Mesenchymal stem cell (in vitro differentiated cells and primary cell): ENCODE data around the gene CEP44.

Experiments
- DNase-seq: peaks from one replicate; pipeline ENCODE4 v3.0.0-alpha.2; 2013
- H2AFZ ChIP-seq: one replicate; pipeline ENCODE4 v1.6.1; 2013; ENCODE audit warnings: low read depth, mild to moderate bottlenecking, control low read depth, inconsistent platforms, low read length, moderate library complexity
- H2AK5ac ChIP-seq: 2 replicates; pipeline ENCODE4 v1.6.1; 2013; ENCODE audit warnings: low read length, moderate library complexity, mild to moderate bottlenecking, inconsistent platforms; ENCODE audit not compliant: severe bottlenecking
- H2BK120ac ChIP-seq: one replicate; pipeline ENCODE4 v1.6.1; 2013; ENCODE audit warnings: low read depth, mild to moderate bottlenecking, inconsistent platforms, low read length, moderate library complexity
- H2BK12ac ChIP-seq, 2 experiments: one replicate each; pipeline ENCODE4 v1.6.1; 2013; ENCODE audit warnings: inconsistent platforms in 2 of 2, low read length in 2 of 2, mild to moderate bottlenecking in 2 of 2, moderate library complexity in 2 of 2, control low read depth in 1 of 2
- H2BK15ac ChIP-seq: one replicate; pipeline ENCODE4 v1.6.1; 2013; ENCODE audit warnings: mild to moderate bottlenecking, low read depth, inconsistent platforms; ENCODE audit not compliant: poor library complexity, severe bottlenecking
- H2BK5ac ChIP-seq: 2 replicates; pipeline ENCODE4 v1.6.1; 2013; ENCODE audit warnings: low read depth, mild to moderate bottlenecking, low read length, control low read depth, inconsistent platforms; ENCODE audit not compliant: poor library complexity, severe bottlenecking
- H3K14ac ChIP-seq, 2 experiments: one replicate each; pipeline ENCODE4 v1.6.1; 2013; ENCODE audit warnings: inconsistent platforms in 2 of 2, low read length in 2 of 2, control low read depth in 1 of 2, mild to moderate bottlenecking in 1 of 2, moderate library complexity in 1 of 2
- H3K18ac ChIP-seq, 2 experiments: one replicate each; pipeline ENCODE4 v1.6.1; 2013; ENCODE audit warnings: inconsistent platforms in 2 of 2, low read length in 2 of 2, control low read depth in 1 of 2, low read depth in 1 of 2, mild to moderate bottlenecking in 1 of 2
- H3K23ac ChIP-seq, 2 experiments: one replicate each; pipeline ENCODE4 v1.6.1; 2013; ENCODE audit warnings: inconsistent platforms in 2 of 2, low read length in 2 of 2, mild to moderate bottlenecking in 2 of 2, moderate library complexity in 2 of 2, control low read depth in 1 of 2
- H3K27ac ChIP-seq: 2 replicates; pipeline ENCODE4 v1.5.1; 2013; ENCODE audit warnings: mild to moderate bottlenecking, moderate library complexity, low read length, control low read depth, inconsistent platforms; ENCODE audit not compliant: poor library complexity, severe bottlenecking
- H3K27me3 ChIP-seq, 2 experiments: 2 replicates each; pipeline versions ENCODE4 v1.6.1 to v1.7.0; 2013; ENCODE audit warnings: low read length in 2 of 2, mild to moderate bottlenecking in 2 of 2, moderate library complexity in 2 of 2, control low read depth in 1 of 2, inconsistent platforms in 1 of 2; ENCODE audit not compliant: control insufficient read depth in 1 of 2, insufficient read depth in 1 of 2
- H3K36me3 ChIP-seq, 2 experiments: 2 replicates each; pipeline versions ENCODE4 v1.6.1 to v1.7.0; 2013; ENCODE audit warnings: low read length in 2 of 2, control low read depth in 1 of 2, inconsistent platforms in 1 of 2, low read depth in 1 of 2, mild to moderate bottlenecking in 1 of 2; ENCODE audit not compliant: insufficient read depth in 2 of 2, control insufficient read depth in 1 of 2
- H3K4ac ChIP-seq, 2 experiments: one replicate each; pipeline ENCODE4 v1.6.1; 2013; ENCODE audit warnings: inconsistent platforms in 2 of 2, low read length in 2 of 2, mild to moderate bottlenecking in 2 of 2, moderate library complexity in 2 of 2, control low read depth in 1 of 2, low read depth in 1 of 2
- H3K4me1 ChIP-seq: 2 replicates; pipeline ENCODE4 v1.6.1; 2013; ENCODE audit warnings: low read depth, low read length, control low read depth; ENCODE audit not compliant: control insufficient read depth, insufficient read depth
- H3K4me2 ChIP-seq: 2 replicates; pipeline ENCODE4 v1.6.1; 2013; ENCODE audit warnings: low read length, mild to moderate bottlenecking, inconsistent platforms; ENCODE audit not compliant: poor library complexity, severe bottlenecking
- H3K4me3 ChIP-seq, 2 experiments: 2 replicates each; pipeline versions ENCODE4 v1.5.1 to v1.7.0; 2013; ENCODE audit warnings: low read length in 2 of 2, mild to moderate bottlenecking in 2 of 2, control low read depth in 1 of 2, low read depth in 1 of 2; ENCODE audit not compliant: insufficient read depth in 1 of 2
- H3K79me1 ChIP-seq: replicated peaks from 2 replicates; pipeline ENCODE4 v1.6.1; 2013; ENCODE audit warnings: mild to moderate bottlenecking, control low read depth, low read length, inconsistent platforms; ENCODE audit not compliant: poor library complexity, severe bottlenecking
- H3K9ac ChIP-seq: 2 replicates; pipeline ENCODE4 v1.7.0; 2013; ENCODE audit warnings: mild to moderate bottlenecking, low read length, moderate library complexity
- H3K9me3 ChIP-seq: 2 replicates; pipeline ENCODE4 v1.7.0; 2013; ENCODE audit warnings: mild to moderate bottlenecking, low read length; ENCODE audit not compliant: control insufficient read depth
- H4K8ac ChIP-seq: one replicate; pipeline ENCODE4 v1.6.1; 2013; ENCODE audit warnings: inconsistent platforms, mild to moderate bottlenecking, low read length, moderate library complexity
- H4K91ac ChIP-seq: one replicate; pipeline ENCODE4 v1.6.1; 2013; ENCODE audit warnings: mild to moderate bottlenecking, low read length, inconsistent platforms
- WGBS: methylation state at CpG from one replicate; pipeline ENCODE4 v1.1.7; 2013; ENCODE audit warnings: mixed read lengths; 5-methylcytosine and 5-hydroxymethylcytosine counted together

The CEP44 gene

DNA sequence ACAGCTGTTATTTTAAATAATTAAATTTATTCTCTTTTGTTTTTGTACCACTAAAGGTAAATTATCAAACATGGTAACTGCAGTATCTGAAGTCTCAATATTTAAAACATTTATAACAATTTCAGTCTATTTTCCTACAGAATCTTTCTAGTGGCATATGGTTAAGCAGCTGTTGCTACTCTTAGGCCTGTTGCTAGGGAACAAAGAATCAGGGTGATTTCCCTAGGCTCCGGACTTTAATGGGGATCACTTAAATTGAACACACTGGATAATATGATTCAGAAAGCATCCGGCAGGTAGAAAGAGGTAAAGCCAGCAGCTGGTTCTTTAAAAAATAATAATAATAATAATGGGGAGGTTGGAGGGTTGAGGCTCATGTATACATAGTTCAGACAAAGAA lies 17.8 kb upstream of the CEP44 start:
- no peak for DNase-seq
- H3K27me3 ChIP-seq, result no peaks in the 10 kb centered on the region
- H2BK120ac ChIP-seq, result no peak overlapping the region
- 89% methylated on average over 2 of the region's 2 CpGs for WGBS
- H3K4ac ChIP-seq, result no peak overlapping the region
- no peak overlapping the region for H3K23ac ChIP-seq
- peaks cover 3% of the 10 kb centered on the region for H3K4me1 ChIP-seq
- no peak overlapping the region for H3K4me2 ChIP-seq
- H3K79me1 ChIP-seq, result peaks cover 12% of the 10 kb centered on the region
- H3K14ac ChIP-seq, result no peak overlapping the region
- no peaks in the 10 kb centered on the region for H3K36me3 ChIP-seq
- no peak overlapping the region for H2BK5ac ChIP-seq
- H2BK12ac ChIP-seq, result no peak overlapping the region
- no peak overlapping the region for H2AFZ ChIP-seq
- H3K4me3 ChIP-seq, result no peak overlapping the region
- no peak overlapping the region for H2AK5ac ChIP-seq
- no peak overlapping the region for H3K27ac ChIP-seq
- no peak overlapping the region for H3K9ac ChIP-seq
- no peak overlapping the region for H4K8ac ChIP-seq
- no peak overlapping the region for H3K18ac ChIP-seq
- H2BK15ac ChIP-seq, result no peak overlapping the region
- no peaks in the 10 kb centered on the region for H3K9me3 ChIP-seq
- H4K91ac ChIP-seq, result no peak overlapping the region

DNA sequence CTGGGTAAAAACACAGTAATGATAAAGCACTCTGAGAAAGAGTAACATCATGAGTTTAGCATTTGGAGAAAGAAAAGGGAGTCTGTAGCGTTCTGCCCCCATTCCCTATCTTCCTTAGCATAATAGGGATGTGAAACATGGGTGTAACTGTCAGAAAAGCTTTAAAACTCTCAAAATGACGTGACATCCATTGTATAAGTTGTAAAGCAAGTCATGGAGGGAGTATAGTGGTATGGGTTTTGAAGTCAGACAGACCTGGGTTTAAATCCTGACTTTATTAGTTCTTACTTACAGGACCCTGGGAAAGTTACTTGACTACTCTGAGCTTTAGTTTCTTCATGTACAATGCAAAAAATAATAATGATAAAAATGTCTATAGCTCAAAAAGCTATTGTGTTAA lies 17.3 kb upstream of the CEP44 start:
- Histone ChIP-seq H3K4me2 (no peak overlapping the region), H2AFZ (no peak overlapping the region), H2BK5ac (no peak overlapping the region), H3K4ac (no peak overlapping the region), H2BK120ac (no peak overlapping the region), H3K4me1 (peaks cover 3% of the 10 kb centered on the region), H3K4me3 (no peak overlapping the region), H3K27ac (no peak overlapping the region), H4K91ac (no peak overlapping the region), H2BK15ac (no peak overlapping the region), H2AK5ac (no peak overlapping the region), H3K9me3 (no peaks in the 10 kb centered on the region), H3K18ac (no peak overlapping the region), H3K27me3 (no peaks in the 10 kb centered on the region), H3K14ac (no peak overlapping the region), H3K9ac (no peak overlapping the region), H2BK12ac (no peak overlapping the region), H3K79me1 (peaks cover 12% of the 10 kb centered on the region), H3K36me3 (no peaks in the 10 kb centered on the region), H3K23ac (no peak overlapping the region), H4K8ac (no peak overlapping the region)
- no peak for DNase-seq
- WGBS, result 85% methylated on average over 2 of the region's 2 CpGs

DNA sequence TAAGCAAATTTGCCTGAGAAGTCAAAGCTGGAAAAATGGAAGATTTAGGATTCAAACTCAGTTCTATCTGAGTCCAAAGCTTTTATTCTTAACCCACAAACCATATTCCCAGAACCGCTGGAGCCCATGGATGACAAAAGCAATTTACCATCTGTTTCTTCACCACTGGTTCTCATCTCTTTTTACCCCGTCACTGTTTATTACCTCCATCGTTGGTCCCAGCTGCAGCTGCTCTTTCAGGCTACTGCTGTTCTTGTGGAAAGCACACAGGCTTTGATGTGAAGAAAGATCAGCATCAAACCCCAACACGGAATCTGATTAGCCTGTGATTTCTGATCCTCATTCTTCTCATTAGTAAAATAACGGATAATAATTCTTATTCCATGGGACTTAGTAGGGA lies 9.8 kb upstream of the CEP44 start:
- Histone ChIP-seq H4K8ac (no peak overlapping the region), H2AFZ (no peak overlapping the region), H3K4me2 (no peak overlapping the region), H2BK12ac (no peak overlapping the region), H3K4ac (no peak overlapping the region), H3K9ac (no peak overlapping the region), H3K9me3 (no peaks in the 10 kb centered on the region), H2BK15ac (no peak overlapping the region), H3K14ac (no peak overlapping the region), H2BK120ac (no peak overlapping the region), H3K4me1 (no peaks in the 10 kb centered on the region), H3K36me3 (no peaks in the 10 kb centered on the region), H2BK5ac (no peak overlapping the region), H4K91ac (no peak overlapping the region), H3K18ac (no peak overlapping the region), H3K23ac (no peak overlapping the region), H3K79me1 (peaks cover 16% of the 10 kb centered on the region), H3K4me3 (no peak overlapping the region), H3K27ac (no peak overlapping the region), H2AK5ac (no peak overlapping the region), H3K27me3 (no peaks in the 10 kb centered on the region)
- DNase-seq, result no peak
- WGBS, result 78% methylated on average over 4 of the region's 5 CpGs

DNA sequence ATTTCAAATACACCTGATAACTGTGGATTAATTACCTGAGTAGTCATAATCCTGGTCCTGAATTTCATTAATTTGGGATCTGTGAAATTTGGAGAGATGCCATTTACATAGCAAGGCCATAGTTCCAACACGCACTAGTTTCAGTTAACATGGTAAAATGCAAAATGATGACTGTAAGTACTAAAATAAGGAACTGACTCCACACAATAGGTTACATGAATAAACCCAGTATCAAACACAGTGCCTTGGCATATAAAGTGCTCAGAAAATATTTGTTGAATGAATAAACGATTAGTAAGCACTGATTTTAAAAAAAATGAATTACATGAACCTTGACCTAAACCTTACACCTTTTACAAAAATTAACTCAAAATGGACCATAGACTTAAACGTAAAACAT lies 9.3 kb upstream of the CEP44 start:
- Histone ChIP-seq H2AK5ac (no peak overlapping the region), H3K23ac (no peak overlapping the region)

More for the DNA sequence above, 9.3 kb upstream of the CEP44 start:
- H3K4ac ChIP-seq, result no peak overlapping the region
- no CpG with 5 or more reads among the region's 3 CpGs for WGBS
- no peaks in the 10 kb centered on the region for H3K9me3 ChIP-seq
- H2BK120ac ChIP-seq, result no peak overlapping the region
- no peak overlapping the region for H2BK12ac ChIP-seq
- H3K9ac ChIP-seq, result no peak overlapping the region
- H3K36me3 ChIP-seq, result no peaks in the 10 kb centered on the region
- no peak overlapping the region for H3K14ac ChIP-seq
- H2BK15ac ChIP-seq, result no peak overlapping the region
- H4K91ac ChIP-seq, result no peak overlapping the region
- H3K27ac ChIP-seq, result no peak overlapping the region
- no peak for DNase-seq
- no peaks in the 10 kb centered on the region for H3K27me3 ChIP-seq
- H2AFZ ChIP-seq, result no peak overlapping the region
- no peak overlapping the region for H3K4me2 ChIP-seq
- peaks cover 13% of the 10 kb centered on the region for H3K79me1 ChIP-seq
- H3K18ac ChIP-seq, result no peak overlapping the region
- H4K8ac ChIP-seq, result no peak overlapping the region
- H3K4me3 ChIP-seq, result no peak overlapping the region
- no peaks in the 10 kb centered on the region for H3K4me1 ChIP-seq
- H2BK5ac ChIP-seq, result no peak overlapping the region
